Measurements from ENCODE around the gene NTRK2.

Gene NTRK2

DNA sequence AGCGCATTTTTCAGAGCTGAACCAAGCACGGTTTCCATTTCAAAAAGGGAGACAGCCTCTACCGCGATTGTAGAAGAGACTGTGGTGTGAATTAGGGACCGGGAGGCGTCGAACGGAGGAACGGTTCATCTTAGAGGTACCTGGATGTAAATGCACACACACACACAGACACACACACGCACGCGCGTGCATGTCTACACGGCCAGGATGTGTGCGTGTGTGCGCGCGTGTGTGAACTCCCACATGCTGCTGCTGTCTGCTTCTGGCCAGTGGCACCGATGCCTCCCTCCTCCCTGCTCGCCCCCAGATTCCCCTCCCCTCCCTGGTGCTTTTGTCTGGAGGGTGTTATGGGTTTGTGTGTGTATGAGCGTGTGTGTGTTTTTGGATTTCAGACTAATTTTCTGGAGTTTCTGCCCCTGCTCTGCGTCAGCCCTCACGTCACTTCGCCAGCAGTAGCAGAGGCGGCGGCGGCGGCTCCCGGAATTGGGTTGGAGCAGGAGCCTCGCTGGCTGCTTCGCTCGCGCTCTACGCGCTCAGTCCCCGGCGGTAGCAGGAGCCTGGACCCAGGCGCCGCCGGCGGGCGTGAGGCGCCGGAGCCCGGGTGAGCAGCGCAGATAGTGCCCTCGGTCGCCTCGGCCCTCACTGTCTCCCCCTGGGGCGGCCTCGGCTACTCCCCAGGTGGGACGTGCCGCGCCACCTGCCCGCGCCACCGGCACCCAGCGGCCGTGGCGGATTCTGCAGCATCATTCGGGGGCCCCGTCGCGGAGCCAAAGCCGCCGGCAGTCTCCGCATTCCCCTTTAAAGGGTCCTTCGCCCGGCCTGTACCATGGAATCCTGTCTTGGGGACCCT, at the start of gene NTRK2 (continued):
- TF ChIP-seq, protein P1, sequence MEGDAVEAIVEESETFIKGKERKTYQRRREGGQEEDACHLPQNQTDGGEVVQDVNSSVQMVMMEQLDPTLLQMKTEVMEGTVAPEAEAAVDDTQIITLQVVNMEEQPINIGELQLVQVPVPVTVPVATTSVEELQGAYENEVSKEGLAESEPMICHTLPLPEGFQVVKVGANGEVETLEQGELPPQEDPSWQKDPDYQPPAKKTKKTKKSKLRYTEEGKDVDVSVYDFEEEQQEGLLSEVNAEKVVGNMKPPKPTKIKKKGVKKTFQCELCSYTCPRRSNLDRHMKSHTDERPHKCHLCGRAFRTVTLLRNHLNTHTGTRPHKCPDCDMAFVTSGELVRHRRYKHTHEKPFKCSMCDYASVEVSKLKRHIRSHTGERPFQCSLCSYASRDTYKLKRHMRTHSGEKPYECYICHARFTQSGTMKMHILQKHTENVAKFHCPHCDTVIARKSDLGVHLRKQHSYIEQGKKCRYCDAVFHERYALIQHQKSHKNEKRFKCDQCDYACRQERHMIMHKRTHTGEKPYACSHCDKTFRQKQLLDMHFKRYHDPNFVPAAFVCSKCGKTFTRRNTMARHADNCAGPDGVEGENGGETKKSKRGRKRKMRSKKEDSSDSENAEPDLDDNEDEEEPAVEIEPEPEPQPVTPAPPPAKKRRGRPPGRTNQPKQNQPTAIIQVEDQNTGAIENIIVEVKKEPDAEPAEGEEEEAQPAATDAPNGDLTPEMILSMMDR (tag by site-specific recombination; IDR thresholded peaks at IDR 0.05) = peak; percentile 48; the same call in 1 of the 2 replicates
- TF ChIP-seq YY1 (tag by site-specific recombination; IDR thresholded peaks at IDR 0.05) = no peak
- peak; percentile 53 for TF ChIP-seq ZEB2 (tag by site-specific recombination; IDR thresholded peaks at IDR 0.05)
- TF ChIP-seq, protein P2, sequence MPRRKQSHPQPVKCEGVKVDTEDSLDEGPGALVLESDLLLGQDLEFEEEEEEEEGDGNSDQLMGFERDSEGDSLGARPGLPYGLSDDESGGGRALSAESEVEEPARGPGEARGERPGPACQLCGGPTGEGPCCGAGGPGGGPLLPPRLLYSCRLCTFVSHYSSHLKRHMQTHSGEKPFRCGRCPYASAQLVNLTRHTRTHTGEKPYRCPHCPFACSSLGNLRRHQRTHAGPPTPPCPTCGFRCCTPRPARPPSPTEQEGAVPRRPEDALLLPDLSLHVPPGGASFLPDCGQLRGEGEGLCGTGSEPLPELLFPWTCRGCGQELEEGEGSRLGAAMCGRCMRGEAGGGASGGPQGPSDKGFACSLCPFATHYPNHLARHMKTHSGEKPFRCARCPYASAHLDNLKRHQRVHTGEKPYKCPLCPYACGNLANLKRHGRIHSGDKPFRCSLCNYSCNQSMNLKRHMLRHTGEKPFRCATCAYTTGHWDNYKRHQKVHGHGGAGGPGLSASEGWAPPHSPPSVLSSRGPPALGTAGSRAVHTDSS (tag by site-specific recombination; IDR thresholded peaks at IDR 0.05) = no peak
- no peak for TF ChIP-seq ZNF585B (tag by site-specific recombination; IDR thresholded peaks at IDR 0.05)
- no peak for TF ChIP-seq ZNF48 (tag by site-specific recombination; IDR thresholded peaks at IDR 0.05)
- TF ChIP-seq ZNF830 (tag by site-specific recombination; IDR thresholded peaks at IDR 0.05; ENCODE audit: low read depth) = no peak
- peak; percentile 62 for TF ChIP-seq ZBTB8A (tag by site-specific recombination; IDR thresholded peaks at IDR 0.05)
- TF ChIP-seq, protein P3, sequence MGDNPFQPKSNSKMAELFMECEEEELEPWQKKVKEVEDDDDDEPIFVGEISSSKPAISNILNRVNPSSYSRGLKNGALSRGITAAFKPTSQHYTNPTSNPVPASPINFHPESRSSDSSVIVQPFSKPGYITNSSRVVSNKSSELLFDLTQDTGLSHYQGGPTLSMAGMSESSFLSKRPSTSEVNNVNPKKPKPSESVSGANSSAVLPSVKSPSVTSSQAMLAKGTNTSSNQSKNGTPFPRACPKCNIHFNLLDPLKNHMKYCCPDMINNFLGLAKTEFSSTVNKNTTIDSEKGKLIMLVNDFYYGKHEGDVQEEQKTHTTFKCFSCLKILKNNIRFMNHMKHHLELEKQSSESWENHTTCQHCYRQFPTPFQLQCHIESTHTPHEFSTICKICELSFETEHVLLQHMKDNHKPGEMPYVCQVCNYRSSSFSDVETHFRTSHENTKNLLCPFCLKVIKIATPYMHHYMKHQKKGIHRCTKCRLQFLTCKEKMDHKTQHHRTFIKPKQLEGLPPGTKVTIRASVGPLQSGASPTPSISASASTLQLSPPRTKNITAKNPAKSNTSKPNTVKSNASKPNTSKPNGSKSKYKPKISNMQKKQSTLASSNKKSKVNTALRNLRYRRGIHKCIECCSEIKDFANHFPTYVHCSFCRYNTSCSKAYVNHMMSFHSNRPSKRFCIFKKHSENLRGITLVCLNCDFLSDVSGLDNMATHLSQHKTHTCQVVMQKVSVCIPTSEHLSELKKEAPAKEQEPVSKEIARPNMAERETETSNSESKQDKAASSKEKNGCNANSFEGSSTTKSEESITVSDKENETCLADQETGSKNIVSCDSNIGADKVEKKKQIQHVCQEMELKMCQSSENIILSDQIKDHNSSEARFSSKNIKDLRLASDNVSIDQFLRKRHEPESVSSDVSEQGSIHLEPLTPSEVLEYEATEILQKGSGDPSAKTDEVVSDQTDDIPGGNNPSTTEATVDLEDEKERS (tag by site-specific recombination; IDR thresholded peaks at IDR 0.05) = no peak
- peak; percentile 79 for TF ChIP-seq ZFHX2 (tag by site-specific recombination; conservative IDR thresholded peaks at IDR 0.05)
- TF ChIP-seq ZNF146 (tag by site-specific recombination; IDR thresholded peaks at IDR 0.05) = no peak
- TF ChIP-seq, protein P4, sequence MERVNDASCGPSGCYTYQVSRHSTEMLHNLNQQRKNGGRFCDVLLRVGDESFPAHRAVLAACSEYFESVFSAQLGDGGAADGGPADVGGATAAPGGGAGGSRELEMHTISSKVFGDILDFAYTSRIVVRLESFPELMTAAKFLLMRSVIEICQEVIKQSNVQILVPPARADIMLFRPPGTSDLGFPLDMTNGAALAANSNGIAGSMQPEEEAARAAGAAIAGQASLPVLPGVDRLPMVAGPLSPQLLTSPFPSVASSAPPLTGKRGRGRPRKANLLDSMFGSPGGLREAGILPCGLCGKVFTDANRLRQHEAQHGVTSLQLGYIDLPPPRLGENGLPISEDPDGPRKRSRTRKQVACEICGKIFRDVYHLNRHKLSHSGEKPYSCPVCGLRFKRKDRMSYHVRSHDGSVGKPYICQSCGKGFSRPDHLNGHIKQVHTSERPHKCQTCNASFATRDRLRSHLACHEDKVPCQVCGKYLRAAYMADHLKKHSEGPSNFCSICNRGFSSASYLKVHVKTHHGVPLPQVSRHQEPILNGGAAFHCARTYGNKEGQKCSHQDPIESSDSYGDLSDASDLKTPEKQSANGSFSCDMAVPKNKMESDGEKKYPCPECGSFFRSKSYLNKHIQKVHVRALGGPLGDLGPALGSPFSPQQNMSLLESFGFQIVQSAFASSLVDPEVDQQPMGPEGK (tag by site-specific recombination; IDR thresholded peaks at IDR 0.05) = peak; percentile 37; the same call in 1 of the 2 replicates
- TF ChIP-seq GLIS1 (tag by site-specific recombination; IDR thresholded peaks at IDR 0.05) = 0 out of 2 replicates have a peak, but pooled peaks have one; percentile 9
- TF ChIP-seq, protein P5, sequence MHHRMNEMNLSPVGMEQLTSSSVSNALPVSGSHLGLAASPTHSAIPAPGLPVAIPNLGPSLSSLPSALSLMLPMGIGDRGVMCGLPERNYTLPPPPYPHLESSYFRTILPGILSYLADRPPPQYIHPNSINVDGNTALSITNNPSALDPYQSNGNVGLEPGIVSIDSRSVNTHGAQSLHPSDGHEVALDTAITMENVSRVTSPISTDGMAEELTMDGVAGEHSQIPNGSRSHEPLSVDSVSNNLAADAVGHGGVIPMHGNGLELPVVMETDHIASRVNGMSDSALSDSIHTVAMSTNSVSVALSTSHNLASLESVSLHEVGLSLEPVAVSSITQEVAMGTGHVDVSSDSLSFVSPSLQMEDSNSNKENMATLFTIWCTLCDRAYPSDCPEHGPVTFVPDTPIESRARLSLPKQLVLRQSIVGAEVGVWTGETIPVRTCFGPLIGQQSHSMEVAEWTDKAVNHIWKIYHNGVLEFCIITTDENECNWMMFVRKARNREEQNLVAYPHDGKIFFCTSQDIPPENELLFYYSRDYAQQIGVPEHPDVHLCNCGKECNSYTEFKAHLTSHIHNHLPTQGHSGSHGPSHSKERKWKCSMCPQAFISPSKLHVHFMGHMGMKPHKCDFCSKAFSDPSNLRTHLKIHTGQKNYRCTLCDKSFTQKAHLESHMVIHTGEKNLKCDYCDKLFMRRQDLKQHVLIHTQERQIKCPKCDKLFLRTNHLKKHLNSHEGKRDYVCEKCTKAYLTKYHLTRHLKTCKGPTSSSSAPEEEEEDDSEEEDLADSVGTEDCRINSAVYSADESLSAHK (tag by site-specific recombination; IDR thresholded peaks at IDR 0.05) = no peak
- peak; percentile 28; the same call in 1 of the 2 replicates for TF ChIP-seq GLIS2 (tag by site-specific recombination; IDR thresholded peaks at IDR 0.05)
- TF ChIP-seq ZSCAN16 (tag by site-specific recombination; IDR thresholded peaks at IDR 0.05) = no peak
- peak; percentile 44; the same call in 1 of the 2 replicates for TF ChIP-seq ZXDB (tag by site-specific recombination; IDR thresholded peaks at IDR 0.05)
- TF ChIP-seq, protein P6, sequence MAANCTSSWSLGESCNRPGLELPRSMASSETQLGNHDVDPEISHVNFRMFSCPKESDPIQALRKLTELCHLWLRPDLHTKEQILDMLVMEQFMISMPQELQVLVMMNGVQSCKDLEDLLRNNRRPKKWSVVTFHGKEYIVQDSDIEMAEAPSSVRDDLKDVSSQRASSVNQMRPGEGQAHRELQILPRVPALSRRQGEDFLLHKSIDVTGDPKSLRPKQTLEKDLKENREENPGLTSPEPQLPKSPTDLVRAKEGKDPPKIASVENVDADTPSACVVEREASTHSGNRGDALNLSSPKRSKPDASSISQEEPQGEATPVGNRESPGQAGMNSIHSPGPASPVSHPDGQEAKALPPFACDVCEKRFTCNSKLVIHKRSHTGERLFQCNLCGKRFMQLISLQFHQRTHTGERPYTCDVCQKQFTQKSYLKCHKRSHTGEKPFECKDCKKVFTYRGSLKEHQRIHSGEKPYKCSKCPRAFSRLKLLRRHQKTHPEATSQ (tag by site-specific recombination; IDR thresholded peaks at IDR 0.05) = no peak
- TF ChIP-seq ZBTB48 (tag by site-specific recombination; IDR thresholded peaks at IDR 0.05) = peak; percentile 74
- 0 out of 2 replicates have a peak, but pooled peaks have one; percentile 48 for TF ChIP-seq ZNF777 (tag by site-specific recombination; IDR thresholded peaks at IDR 0.05; ENCODE audit: borderline replicate concordance)
- TF ChIP-seq ZFP37 (tag by site-specific recombination; IDR thresholded peaks at IDR 0.05) = no peak
- TF ChIP-seq ZNF174 (tag by site-specific recombination; IDR thresholded peaks at IDR 0.05) = no peak
- peak; percentile 86 for TF ChIP-seq ZBTB20 (tag by site-specific recombination; IDR thresholded peaks at IDR 0.05)
- TF ChIP-seq ZIC2 (tag by site-specific recombination; IDR thresholded peaks at IDR 0.05) = peak; percentile 28; the same call in 1 of the 2 replicates

Measured in HEK293 (cell line).